ENCODE measurements around the gene CAPN5.

- TF ChIP-seq CTCF (IDR thresholded peaks at IDR 0.05) (no peak), POLR2A (IDR thresholded peaks at IDR 0.05) (no peak)
Measured at GRCh38 chr11:77130763-77131513, 64.2 kb downstream of the CAPN5 start.
